Neural cell (in vitro differentiated cells): ENCODE data around the gene KCNJ4. TPM values are rescaled to one million over a fixed set of nuclear protein-coding genes. Genes with fewer than 3 reads are reported as not detected.
"Not testable (repeated sequence)": the region's sequence is repeated elsewhere in the genome, so short reads cannot be mapped to it uniquely, and the experiment has no call there.

Source experiments
- H2AFZ ChIP-seq: fragments of 200-600, 300-800 bp; sonication (generic), shearing (Covaris generic); 2 replicates; pipeline ENCODE4 v1.6.0; 2014; ENCODE audit warnings: low read depth, mild to moderate bottlenecking, antibody characterized with exemption, low read length, moderate library complexity
- H3F3A ChIP-seq: fragments of 200-600 bp; shearing (Covaris generic); 2 replicates; pipeline ENCODE4 v1.6.1; 2016; ENCODE audit warnings: mild to moderate bottlenecking, moderate library complexity, mixed read lengths, antibody characterized with exemption, low read length; ENCODE audit not compliant: insufficient read depth, poor library complexity, severe bottlenecking
- H3K27ac ChIP-seq: fragments of 200-600, 300-800 bp; sonication (generic), shearing (Covaris generic); 2 replicates; pipeline ENCODE4 v1.5.1; 2014; ENCODE audit warnings: mild to moderate bottlenecking, low read length, moderate library complexity
- H3K27me3 ChIP-seq: fragments of 300-800, 200-600 bp; sonication (generic), shearing (Covaris generic); 2 replicates; pipeline ENCODE4 v1.6.0; 2014; ENCODE audit warnings: mild to moderate bottlenecking, low read depth, low read length, moderate library complexity; ENCODE audit not compliant: insufficient read depth
- H3K36me3 ChIP-seq: fragments of 300-800, 200-600 bp; sonication (generic), shearing (Covaris generic); 2 replicates; pipeline ENCODE4 v1.5.1; 2014; ENCODE audit warnings: mild to moderate bottlenecking, antibody characterized with exemption, low read length, moderate library complexity; ENCODE audit not compliant: insufficient read depth
- H3K4me2 ChIP-seq: fragments of 300-800, 200-600 bp; sonication (generic), shearing (Covaris generic); 2 replicates; pipeline ENCODE4 v1.6.0; 2014; ENCODE audit warnings: mild to moderate bottlenecking, low read length
- H3K4me3 ChIP-seq: fragments of 300-800, 200-600 bp; sonication (generic), shearing (Covaris generic); 2 replicates; pipeline ENCODE4 v1.5.1; 2014; ENCODE audit warnings: mild to moderate bottlenecking, low read length, moderate library complexity
- H3K79me2 ChIP-seq: fragments of 200-600 bp; shearing (Covaris generic); replicated peaks from 2 replicates; pipeline ENCODE4 v1.6.0; 2014; ENCODE audit warnings: mild to moderate bottlenecking, low read length, moderate library complexity; ENCODE audit not compliant: insufficient read depth
- H3K9ac ChIP-seq: fragments of 300-800, 200-600 bp; sonication (generic), shearing (Covaris generic); 2 replicates; pipeline ENCODE4 v1.6.1; 2016; ENCODE audit warnings: mild to moderate bottlenecking, low read length, mixed read lengths
- H3K9me2 ChIP-seq: fragments of 200-600 bp; shearing (Covaris generic); 2 replicates; pipeline ENCODE4 v1.6.1; 2016; ENCODE audit warnings: mild to moderate bottlenecking, low read length, mixed read lengths; ENCODE audit not compliant: insufficient read depth
- H3K9me3 ChIP-seq: fragments of 200-600, 300-800 bp; sonication (generic), shearing (Covaris generic); 2 replicates; pipeline ENCODE4 v1.6.1; 2016; ENCODE audit warnings: mild to moderate bottlenecking, mixed run types, low read length, moderate library complexity, mixed read lengths
- H4K20me1 ChIP-seq: fragments of 200-600 bp; shearing (Covaris generic); 2 replicates; pipeline ENCODE4 v1.6.1; 2016; ENCODE audit warnings: mild to moderate bottlenecking, mixed run types; ENCODE audit not compliant: insufficient read depth
- CTCF ChIP-seq: fragments of 450-650 bp; IDR thresholded peaks from 2 replicates; pipeline ENCODE4 v1.5.1; 2014; ENCODE audit warnings: antibody characterized with exemption, mild to moderate bottlenecking, moderate library complexity; ENCODE audit not compliant: poor library complexity, severe bottlenecking
- EP300 ChIP-seq: fragments of 450-650 bp; conservative IDR thresholded peaks from 2 replicates; pipeline ENCODE4 v1.6.1; 2014; ENCODE audit warnings: antibody characterized with exemption, mild to moderate bottlenecking, moderate library complexity; ENCODE audit not compliant: poor library complexity, severe bottlenecking
- EZH2 ChIP-seq: fragments of 200-600, 300-800 bp; shearing (Covaris generic), sonication (generic); IDR thresholded peaks from 2 replicates; pipeline ENCODE4 v1.6.1; 2014; ENCODE audit warnings: antibody characterized with exemption, low read length, borderline replicate concordance, mild to moderate bottlenecking; ENCODE audit not compliant: insufficient read depth, poor library complexity, severe bottlenecking
- MXI1 ChIP-seq: fragments of 450-650 bp; conservative IDR thresholded peaks from 2 replicates; pipeline ENCODE4 v1.6.1; 2014; ENCODE audit warnings: antibody characterized with exemption, mild to moderate bottlenecking; ENCODE audit not compliant: poor library complexity, severe bottlenecking
- POLR2AphosphoS5 ChIP-seq: IDR thresholded peaks from 2 replicates; pipeline ENCODE4 v1.6.1; 2012
- RAD21 ChIP-seq: fragments of 450-650 bp; conservative IDR thresholded peaks from 2 replicates; pipeline ENCODE4 v1.6.1; 2014; ENCODE audit warnings: antibody characterized with exemption, mild to moderate bottlenecking, moderate library complexity
- REST ChIP-seq: IDR thresholded peaks from 2 replicates; pipeline ENCODE4 v1.6.1; 2012; ENCODE audit warnings: borderline replicate concordance
- SMC3 ChIP-seq: fragments of 450-650 bp; conservative IDR thresholded peaks from 2 replicates; pipeline ENCODE4 v1.6.1; 2014; ENCODE audit warnings: antibody characterized with exemption, mild to moderate bottlenecking, moderate library complexity; ENCODE audit not compliant: poor library complexity
- TAF1 ChIP-seq: IDR thresholded peaks from 2 replicates; pipeline ENCODE4 v1.6.1; 2012; ENCODE audit warnings: low read depth
- polyA plus RNA-seq: library from polyadenylated mRNA; depleted of rRNA; stranded (reverse); fragments of >200 nt; gene quantifications from 2 replicates; pipeline ENCODE4 v1.2.3, GENCODE V29; 2014

KCNJ4 gene
- polyA plus RNA-seq, 1 donor from 2014 or later: 1.7 TPM

- Histone ChIP-seq H3K9me3 (no peaks in the 10 kb centered on the region), H4K20me1 (no peaks in the 10 kb centered on the region), H3F3A (no peaks in the 10 kb centered on the region), H3K27ac (peak overlapping the region; percentile 42), H3K4me3 (peak overlapping the region; percentile 72), H3K9me2 (no peaks in the 10 kb centered on the region), H3K27me3 (no peaks in the 10 kb centered on the region), H3K4me2 (no peak overlapping the region), H3K79me2 (peaks cover 11% of the 10 kb centered on the region), H3K36me3 (no peaks in the 10 kb centered on the region), H2AFZ (no peak overlapping the region), H3K9ac (peak overlapping the region; percentile 74)
- TF ChIP-seq EP300 (no peak), POLR2AphosphoS5 (peak; percentile 70)
Observed at GRCh38 chr22:38398609-38399461, 56.2 kb downstream of the KCNJ4 start.

GRCh38 chr22:38398181-38398608 is 56.8 kb downstream of the KCNJ4 start:
- peaks cover 12% of the 10 kb centered on the region for H3K79me2 ChIP-seq
- H3K9me3 ChIP-seq, H3K27me3 ChIP-seq, H3K9me2 ChIP-seq, H3K4me2 ChIP-seq, H3F3A ChIP-seq, H3K36me3 ChIP-seq, H4K20me1 ChIP-seq, H2AFZ ChIP-seq: not testable (repeated sequence)
- peak overlapping the region; percentile 74 for H3K9ac ChIP-seq
- H3K27ac ChIP-seq: peak overlapping the region; percentile 42
- peak overlapping the region; percentile 72 for H3K4me3 ChIP-seq

GRCh38 chr22:38397189-38398085 is 57.6 kb downstream of the KCNJ4 start:
- no peak overlapping the region for H2AFZ ChIP-seq
- no peaks in the 10 kb centered on the region for H3K9me3 ChIP-seq
- no peak for TF ChIP-seq REST
- no peak for TF ChIP-seq EP300
- no peak for TF ChIP-seq SMC3
- TF ChIP-seq RAD21: no peak
- no peak for TF ChIP-seq MXI1
- no peak for TF ChIP-seq EZH2
- no peak for TF ChIP-seq TAF1
- no peak for TF ChIP-seq CTCF
- no peak for TF ChIP-seq POLR2AphosphoS5
- H3K4me2 ChIP-seq: peak overlapping the region; percentile 53
- no peaks in the 10 kb centered on the region for H3K9me2 ChIP-seq
- H3K27ac ChIP-seq: no peak overlapping the region
- H3K79me2 ChIP-seq: peaks cover 17% of the 10 kb centered on the region
- H3K36me3 ChIP-seq: no peaks in the 10 kb centered on the region
- peak overlapping the region; percentile 74 for H3K9ac ChIP-seq
- H3K4me3 ChIP-seq: peak overlapping the region; percentile 72
- no peaks in the 10 kb centered on the region for H3F3A ChIP-seq
- H4K20me1 ChIP-seq: no peaks in the 10 kb centered on the region
- H3K27me3 ChIP-seq: no peaks in the 10 kb centered on the region

- not testable (repeated sequence) for H3K9me2 ChIP-seq, H3K27ac ChIP-seq, H3K4me2 ChIP-seq, H4K20me1 ChIP-seq, H3F3A ChIP-seq, H3K36me3 ChIP-seq, H3K9me3 ChIP-seq, H2AFZ ChIP-seq, H3K9ac ChIP-seq, H3K27me3 ChIP-seq
- H3K79me2 ChIP-seq: peaks cover 17% of the 10 kb centered on the region
- H3K4me3 ChIP-seq: peak overlapping the region; percentile 72
Observed at GRCh38 chr22:38396440-38397069, 58.4 kb downstream of the KCNJ4 start.
